H9 (cell line): ENCODE measurements around the gene SLC22A15. TPM values are rescaled to one million over a fixed set of nuclear protein-coding genes. Genes with fewer than 3 reads are reported as not detected.

Source experiments
- DNase-seq: peaks from one replicate; pipeline ENCODE4 v3.0.0-alpha.2; 2017
- H2AFZ ChIP-seq: one replicate; pipeline ENCODE4 v1.6.1; 2013; ENCODE audit warnings: mild to moderate bottlenecking, low read length, control low read depth, moderate library complexity
- H2AK5ac ChIP-seq: 2 replicates; pipeline ENCODE4 v1.6.1; 2013; ENCODE audit warnings: low read length, control low read depth, mixed read lengths; ENCODE audit not compliant: insufficient read length
- H2BK120ac ChIP-seq: one replicate; pipeline ENCODE4 v1.6.1; 2013; ENCODE audit warnings: low read depth, mild to moderate bottlenecking, low read length, control low read depth, inconsistent platforms; ENCODE audit not compliant: poor library complexity, severe bottlenecking
- H2BK12ac ChIP-seq: 2 replicates; pipeline ENCODE4 v1.6.1; 2013; ENCODE audit warnings: low read length, control low read depth, mixed read lengths, low read depth; ENCODE audit not compliant: insufficient read length
- H2BK15ac ChIP-seq: 2 replicates; pipeline ENCODE4 v1.6.1; 2013; ENCODE audit warnings: low read depth, low read length, control low read depth
- H2BK20ac ChIP-seq: one replicate; pipeline ENCODE4 v1.6.1; 2013; ENCODE audit warnings: low read depth, mild to moderate bottlenecking, low read length, control low read depth, inconsistent platforms; ENCODE audit not compliant: poor library complexity, severe bottlenecking
- H2BK5ac ChIP-seq: 2 replicates; pipeline ENCODE4 v1.6.1; 2013; ENCODE audit warnings: low read length, control low read depth, mixed read lengths; ENCODE audit not compliant: insufficient read length
- H3K14ac ChIP-seq: 2 replicates; pipeline ENCODE4 v1.6.1; 2013; ENCODE audit warnings: low read length, control low read depth; ENCODE audit not compliant: insufficient read depth
- H3K18ac ChIP-seq: 2 replicates; pipeline ENCODE4 v1.6.1; 2013; ENCODE audit warnings: low read depth, mild to moderate bottlenecking, mixed read lengths, low read length, control low read depth; ENCODE audit not compliant: insufficient read length
- H3K23ac ChIP-seq: 2 replicates; pipeline ENCODE4 v1.6.1; 2013; ENCODE audit warnings: low read length, control low read depth, mixed read lengths, low read depth; ENCODE audit not compliant: insufficient read length
- H3K23me2 ChIP-seq: 2 replicates; pipeline ENCODE4 v1.6.1; 2013; ENCODE audit warnings: low read depth, mild to moderate bottlenecking, mixed read lengths, low read length, control low read depth; ENCODE audit not compliant: insufficient read length, poor library complexity, severe bottlenecking
- H3K27ac ChIP-seq: 2 replicates; pipeline ENCODE4 v1.5.1; 2013; ENCODE audit warnings: low read length, control low read depth, mixed read lengths, low read depth; ENCODE audit not compliant: insufficient read length
- H3K27me3 ChIP-seq: 2 replicates; pipeline ENCODE4 v1.6.1; 2013; ENCODE audit warnings: low read length, control low read depth, inconsistent platforms; ENCODE audit not compliant: insufficient read depth
- H3K4ac ChIP-seq: 2 replicates; pipeline ENCODE4 v1.6.1; 2013; ENCODE audit warnings: low read depth, mild to moderate bottlenecking, control low read depth, inconsistent platforms, low read length, moderate library complexity
- H3K4me1 ChIP-seq: 2 replicates; pipeline ENCODE4 v1.6.1; 2013; ENCODE audit warnings: low read length, control low read depth, inconsistent platforms; ENCODE audit not compliant: insufficient read depth
- H3K4me2 ChIP-seq: 2 replicates; pipeline ENCODE4 v1.6.1; 2013; ENCODE audit warnings: low read length, control low read depth, mixed read lengths; ENCODE audit not compliant: insufficient read length, insufficient read depth
- H3K56ac ChIP-seq: 2 replicates; pipeline ENCODE4 v1.6.1; 2013; ENCODE audit warnings: low read depth, mild to moderate bottlenecking, mixed read lengths, low read length, control low read depth; ENCODE audit not compliant: insufficient read length
- H3K79me1 ChIP-seq: 2 replicates; pipeline ENCODE4 v1.6.1; 2013; ENCODE audit warnings: low read depth, mild to moderate bottlenecking, moderate library complexity, low read length, control low read depth, inconsistent platforms; ENCODE audit not compliant: insufficient read depth, poor library complexity, severe bottlenecking
- H3K79me2 ChIP-seq: 2 replicates; pipeline ENCODE4 v1.6.1; 2013; ENCODE audit warnings: low read length, control low read depth, inconsistent platforms; ENCODE audit not compliant: insufficient read depth
- H3K9ac ChIP-seq: 2 replicates; pipeline ENCODE4 v1.6.1; 2013; ENCODE audit warnings: low read length, control low read depth, mixed read lengths; ENCODE audit not compliant: insufficient read length; ENCODE audit errors: extremely low read depth
- H3K9me3 ChIP-seq: one replicate; pipeline ENCODE4 v1.6.1; 2013; ENCODE audit warnings: low read depth, low read length, inconsistent platforms; ENCODE audit not compliant: control insufficient read depth
- H3T11ph ChIP-seq: one replicate; pipeline ENCODE4 v1.6.1; 2013; ENCODE audit warnings: mild to moderate bottlenecking, low read length, control low read depth, inconsistent platforms
- H4K20me1 ChIP-seq: one replicate; pipeline ENCODE4 v1.6.1; 2013; ENCODE audit not compliant: control insufficient read depth, insufficient read length, insufficient read depth
- H4K5ac ChIP-seq: 2 replicates; pipeline ENCODE4 v1.6.1; 2013; ENCODE audit warnings: low read depth, mild to moderate bottlenecking, mixed read lengths, low read length, control low read depth; ENCODE audit not compliant: insufficient read length
- H4K8ac ChIP-seq: replicated peaks from 2 replicates; pipeline ENCODE4 v1.6.1; 2013; ENCODE audit warnings: low read length, control low read depth, mixed read lengths, low read depth; ENCODE audit not compliant: insufficient read length
- H4K91ac ChIP-seq: 2 replicates; pipeline ENCODE4 v1.6.1; 2013; ENCODE audit warnings: low read depth, mild to moderate bottlenecking, moderate library complexity, mixed read lengths, low read length, control low read depth; ENCODE audit not compliant: insufficient read length
- H3K27ac Mint-ChIP-seq, 3 experiments: 2 replicates in 2 of 3; 3 replicates in 1 of 3; pipeline ENCODE4 v1.8.0; 2020 to 2021; ENCODE audit warnings: mixed read lengths in 3 of 3, mild to moderate bottlenecking in 1 of 3, moderate library complexity in 1 of 3
- H3K27me3 Mint-ChIP-seq: 2 replicates; pipeline ENCODE4 v1.8.0; 2021; ENCODE audit warnings: low read depth, mild to moderate bottlenecking, moderate library complexity, mixed read lengths
- H3K36me3 Mint-ChIP-seq, 3 experiments: 2 replicates in 2 of 3; 3 replicates in 1 of 3; pipeline ENCODE4 v1.8.0; 2020 to 2021; ENCODE audit warnings: low read depth in 3 of 3, mixed read lengths in 3 of 3; ENCODE audit not compliant: insufficient read depth in 1 of 3
- H3K4me1 Mint-ChIP-seq, 2 experiments: 2 replicates each; pipeline ENCODE4 v1.8.0; 2020; ENCODE audit warnings: mixed read lengths in 2 of 2
- H3K4me3 Mint-ChIP-seq, 2 experiments: 2 replicates in 1 of 2; 3 replicates in 1 of 2; pipeline ENCODE4 v1.8.0; 2020 to 2021; ENCODE audit warnings: mild to moderate bottlenecking in 2 of 2, mixed read lengths in 2 of 2, moderate library complexity in 1 of 2
- H3K9me3 Mint-ChIP-seq, 2 experiments: 2 replicates in 1 of 2; 3 replicates in 1 of 2; pipeline ENCODE4 v1.8.0; 2020; ENCODE audit warnings: mild to moderate bottlenecking in 2 of 2, mixed read lengths in 2 of 2, moderate library complexity in 1 of 2
- CTCF ChIP-seq: fragments of 200-600 bp; sonication (generic); conservative IDR thresholded peaks from 3 replicates; pipeline ENCODE4 v1.8.0; 2021; ENCODE audit warnings: antibody characterized with exemption, mild to moderate bottlenecking
- WGBS: extraction: QIAGEN DNeasy Blood & Tissue Kit; methylation state at CpG from one replicate; pipeline ENCODE4 v1.1.7; 2013; ENCODE audit warnings: missing lambda C conversion rate, low lambda C conversion rate, mixed read lengths; ENCODE audit not compliant: insufficient read length; ENCODE audit errors: extremely low coverage; 5-methylcytosine and 5-hydroxymethylcytosine counted together
- total RNA-seq: library from RNA; stranded (reverse); gene quantifications from 2 replicates; pipeline ENCODE4 v1.2.1, GENCODE V29; 2021

SLC22A15 gene
- total RNA-seq, 1 experiment from 2014 or later: 3.2 TPM

DNA sequence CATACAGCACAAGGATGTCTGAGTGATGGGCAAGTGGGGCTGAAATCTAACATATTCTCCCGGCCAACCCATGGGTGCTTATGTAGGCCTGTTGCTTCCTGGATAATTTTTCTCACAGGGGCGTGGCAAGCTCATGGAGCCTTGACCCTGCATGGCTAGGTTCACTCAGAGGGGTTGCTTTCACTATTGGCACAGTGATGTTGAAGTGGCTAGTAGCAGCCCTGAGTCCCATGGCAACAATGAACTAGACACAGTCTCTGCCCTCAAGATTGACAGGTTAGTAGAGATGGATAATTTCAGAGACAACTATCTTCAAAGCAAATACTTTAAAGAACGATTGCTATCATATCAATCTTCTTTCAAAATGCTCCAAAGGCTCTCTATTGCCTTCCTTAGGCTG lies 128.4 kb downstream of the SLC22A15 start:
- Histone ChIP-seq H2BK120ac (no peak overlapping the region), H3K14ac (no peak overlapping the region), H3K27ac (no peak overlapping the region), H3K56ac (no peak overlapping the region), H3K9ac (no peak overlapping the region), H3K23me2 (no peaks in the 10 kb centered on the region), H3K4me2 (no peak overlapping the region), H3K79me2 (no peaks in the 10 kb centered on the region), H3K27me3 (no peaks in the 10 kb centered on the region), H3K18ac (no peak overlapping the region), H2AK5ac (no peak overlapping the region), H4K5ac (no peak overlapping the region), H3T11ph (no peak overlapping the region), H2AFZ (no peak overlapping the region), H2BK5ac (no peak overlapping the region), H4K91ac (no peak overlapping the region), H2BK15ac (no peak overlapping the region), H3K23ac (no peak overlapping the region), H3K9me3 (no peaks in the 10 kb centered on the region), H3K4me1 (no peaks in the 10 kb centered on the region), H3K79me1 (no peaks in the 10 kb centered on the region), H4K8ac (no peak overlapping the region), H3K4ac (no peak overlapping the region), H2BK12ac (no peak overlapping the region), H4K20me1 (no peaks in the 10 kb centered on the region), H2BK20ac (no peak overlapping the region)
- no peak for TF ChIP-seq CTCF
- Mint-ChIP-seq H3K27me3 (no peaks in the 10 kb centered on the region; the same call in 1 of the 2 replicates), H3K4me3 (no peak overlapping the region), H3K27ac (no peak overlapping the region), H3K36me3 (no peaks in the 10 kb centered on the region), H3K4me1 (no peaks in the 10 kb centered on the region), H3K9me3 (no peaks in the 10 kb centered on the region)
- no CpG with 5 or more reads among the region's 3 CpGs for WGBS
- no peak for DNase-seq
